NB4 (cell line): ENCODE measurements around the gene TMCC1.
"Not testable (repeated sequence)": the region's sequence is repeated elsewhere in the genome, so short reads cannot be mapped to it uniquely, and the experiment has no call there.

ENCODE experiments used
- DNase-seq: peaks from one replicate; pipeline ENCODE4 v3.0.0; 2010; ENCODE audit warnings: low read depth
- H3K4me3 ChIP-seq: one replicate; pipeline ENCODE4 v1.5.1; 2011; ENCODE audit warnings: mild to moderate bottlenecking, low read depth, low read length, moderate library complexity
- CTCF ChIP-seq: IDR thresholded peaks from one replicate; pipeline ENCODE4 v1.5.1; 2012; ENCODE audit warnings: low read depth, low read length
- MAX ChIP-seq: IDR thresholded peaks from 2 replicates; pipeline ENCODE4 v1.6.1; 2011; ENCODE audit warnings: low read depth, low read length
- MYC ChIP-seq: IDR thresholded peaks from 2 replicates; pipeline ENCODE4 v1.6.1; 2011; ENCODE audit warnings: low read depth, low read length
- POLR2A ChIP-seq: IDR thresholded peaks from 2 replicates; pipeline ENCODE4 v1.6.1; 2011; ENCODE audit warnings: mild to moderate bottlenecking; ENCODE audit not compliant: insufficient read length; ENCODE audit errors: extremely low read depth

The TMCC1 gene

GRCh38 chr3:129919806-129920205, 26.3 kb upstream of the TMCC1 start:
- no peak for DNase-seq
- TF ChIP-seq MYC = no peak
- no peak for TF ChIP-seq POLR2A
- no peak for TF ChIP-seq CTCF
- TF ChIP-seq MAX = no peak
- H3K4me3 ChIP-seq = no peak overlapping the region

- H3K4me3 ChIP-seq = no peak overlapping the region
- TF ChIP-seq MAX (no peak), CTCF (no peak), POLR2A (no peak), MYC (no peak)
- no peak for DNase-seq
These were observed 25.8 kb upstream of the TMCC1 start for GRCh38 chr3:129919357-129919756.

GRCh38 chr3:129918461-129918860, 24.9 kb upstream of the TMCC1 start:
- no peak for DNase-seq
- TF ChIP-seq MAX = no peak
- TF ChIP-seq MYC = no peak
- no peak for TF ChIP-seq POLR2A
- no peak for TF ChIP-seq CTCF

GRCh38 chr3:129917423-129918007, 24.0 kb upstream of the TMCC1 start:
- no peak for TF ChIP-seq POLR2A
- TF ChIP-seq MAX = no peak
- no peak for TF ChIP-seq CTCF
- DNase-seq = peak; percentile 20
- H3K4me3 ChIP-seq = no peak overlapping the region

More at GRCh38 chr3:129918461-129918860, 24.9 kb upstream of the TMCC1 start:
- H3K4me3 ChIP-seq = no peak overlapping the region

- DNase-seq = no peak
- TF ChIP-seq MYC (no peak), MAX (no peak), CTCF (no peak), POLR2A (no peak)
- no peak overlapping the region for H3K4me3 ChIP-seq
These were observed 20.1 kb upstream of the TMCC1 start for GRCh38 chr3:129913618-129914017.

GRCh38 chr3:129911261-129911861, 17.9 kb upstream of the TMCC1 start:
- no peak for TF ChIP-seq MAX
- TF ChIP-seq CTCF = no peak
- TF ChIP-seq MYC = peak; percentile 33; the same call in 1 of the 2 replicates
- no peak for TF ChIP-seq POLR2A
- DNase-seq = peak; percentile 79
- H3K4me3 ChIP-seq = no peak overlapping the region

- not testable (repeated sequence) for H3K4me3 ChIP-seq, DNase-seq
These were observed 15.7 kb upstream of the TMCC1 start for GRCh38 chr3:129909235-129909634.
